Measurements from ENCODE around the gene AZIN2.

- TF ChIP-seq CTCF (conservative IDR thresholded peaks at IDR 0.05 in 1 of 2, IDR thresholded peaks at IDR 0.05 in 1 of 2; ENCODE audit: extremely low read depth in 1 of 2, insufficient read depth in 1 of 2, low read depth in 1 of 2, low read length in 2 of 2), result no peak
- no peak for TF ChIP-seq EZH2 (IDR thresholded peaks at IDR 0.05; ENCODE audit: borderline replicate concordance, low read length)
Observed at GRCh38 chr1:33128781-33129180, 47.8 kb downstream of the AZIN2 start.

Data from mammary epithelial cell (primary cell).